GM12878 (cell line): Measurements from ENCODE around the gene CCDC91. TPM values are rescaled to one million over a fixed set of nuclear protein-coding genes. Genes with fewer than 3 reads are reported as not detected.

Source experiments
- ATAC-seq: fragments of 200-7000 bp; cut with Tn5 transposase; 3 replicates; pipeline ENCODE4 v1.9.1; 2020; ENCODE audit warnings: mild to moderate bottlenecking, moderate library complexity
- BruUV-seq: library from RNA; stranded (reverse); fragments of 400-500 nt; replicated peaks from 2 replicates; lab custom pipeline; 2021; lab: Mats Ljungman, UMichigan
- CTCF ChIA-PET: fragments of 300-600 bp; sonication (Branson Sonifier 250); formaldehyde crosslinking; extraction: SDS; loops from one replicate; lab custom pipeline; 2021; ENCODE audit warnings: inconsistent platforms; lab: Yijun Ruan, JAX
- POLR2A ChIA-PET: fragments of 350-600 bp; formaldehyde crosslinking; extraction: SDS; loops from one replicate; lab custom pipeline; 2021; ENCODE audit warnings: inconsistent platforms; lab: Charles Lee
- RAD21 ChIA-PET: fragments of 300-600 bp; sonication (Branson Sonifier 250); formaldehyde crosslinking; loops from one replicate; lab custom pipeline; 2023; ENCODE audit warnings: antibody characterized with exemption; ENCODE audit not compliant: unreplicated experiment; lab: Charles Lee
- SMC1A ChIA-PET: fragments of 300-600 bp; sonication (Branson Sonifier 250); formaldehyde crosslinking; loops from one replicate; lab custom pipeline; 2023; ENCODE audit not compliant: unreplicated experiment, uncharacterized antibody; lab: Charles Lee
- DNase-seq: peaks from one replicate; pipeline ENCODE4 v3.0.0-alpha.2; 2011; ENCODE audit warnings: low read depth, low spot score
- FAIRE-seq: peaks from 3 replicates; lab custom pipeline; 2011; peaks lifted over from hg19 to GRCh38; lab: Jason Lieb, UNC
- H2AFZ ChIP-seq: 2 replicates; pipeline ENCODE4 v1.6.0; 2011; ENCODE audit warnings: low read depth, low read length, control low read depth; ENCODE audit not compliant: control insufficient read depth
- H3K27ac ChIP-seq: 2 replicates; pipeline ENCODE4 v1.5.1; 2011; ENCODE audit warnings: control low read depth; ENCODE audit not compliant: control insufficient read depth, insufficient read depth
- H3K27me3 ChIP-seq, 2 experiments: replicated peaks in 1 of 2; 2 replicates each; pipeline versions ENCODE4 v1.6.0 to v1.6.1; 2011; ENCODE audit warnings: low read length in 1 of 2; ENCODE audit not compliant: control insufficient read depth in 2 of 2, insufficient read depth in 2 of 2
- H3K36me3 ChIP-seq, 2 experiments: 2 replicates each; pipeline ENCODE4 v1.5.1; 2011; ENCODE audit warnings: low read length in 1 of 2; ENCODE audit not compliant: control insufficient read depth in 2 of 2, insufficient read depth in 2 of 2
- H3K4me1 ChIP-seq: 2 replicates; pipeline ENCODE4 v1.6.1; 2011; ENCODE audit warnings: mild to moderate bottlenecking, low read length, moderate library complexity, mixed read lengths; ENCODE audit not compliant: control insufficient read depth, insufficient read depth
- H3K4me2 ChIP-seq: 2 replicates; pipeline ENCODE4 v1.6.0; 2011; ENCODE audit warnings: control low read depth; ENCODE audit not compliant: control insufficient read depth, insufficient read depth
- H3K4me3 ChIP-seq: fragments of 200-600 bp; sonication (generic); 2 replicates; pipeline ENCODE4 v1.5.1; 2016
- H3K79me2 ChIP-seq: 2 replicates; pipeline ENCODE4 v1.6.0; 2011; ENCODE audit warnings: low read length; ENCODE audit not compliant: control insufficient read depth, insufficient read depth
- H3K9ac ChIP-seq: 2 replicates; pipeline ENCODE4 v1.8.0; 2011; ENCODE audit warnings: low read length, control low read depth, mixed read lengths; ENCODE audit not compliant: control insufficient read depth, insufficient read depth
- H3K9me3 ChIP-seq: replicated peaks from 3 replicates; pipeline ENCODE4 v1.5.1; 2011; ENCODE audit warnings: mild to moderate bottlenecking, low read length; ENCODE audit not compliant: control insufficient read depth, insufficient read depth
- H4K20me1 ChIP-seq: 2 replicates; pipeline ENCODE4 v1.6.0; 2011; ENCODE audit not compliant: control insufficient read depth, insufficient read depth
- CBFB ChIP-seq: IDR thresholded peaks from 2 replicates; pipeline ENCODE4 v1.6.1; 2016; ENCODE audit warnings: antibody characterized with exemption, low read depth
- IRF4 ChIP-seq: IDR thresholded peaks from 2 replicates; pipeline ENCODE4 v1.6.1; 2011; ENCODE audit warnings: low read depth, low read length
- JUNB ChIP-seq: IDR thresholded peaks from 2 replicates; pipeline ENCODE4 v1.6.1; 2016; ENCODE audit warnings: antibody characterized with exemption, mild to moderate bottlenecking
- KAT2A ChIP-seq: conservative IDR thresholded peaks from 2 replicates; pipeline ENCODE4 v1.6.1; 2011; ENCODE audit warnings: low read depth, low read length; ENCODE audit not compliant: control insufficient read depth
- MTA2 ChIP-seq: fragments of 450-650 bp; IDR thresholded peaks from 2 replicates; pipeline ENCODE4 v1.6.1; 2016; ENCODE audit warnings: low read depth, mild to moderate bottlenecking, moderate library complexity
- NR2C2 ChIP-seq: IDR thresholded peaks from 2 replicates; pipeline ENCODE4 v1.6.1; 2011; ENCODE audit warnings: borderline replicate concordance, low read depth; ENCODE audit not compliant: control insufficient read depth, insufficient read length
- POLR2AphosphoS2 ChIP-seq: IDR thresholded peaks from 2 replicates; pipeline ENCODE4 v1.6.1; 2011; ENCODE audit warnings: low read depth, mild to moderate bottlenecking, low read length, improper control_type of control experiment, moderate library complexity
- SUPT20H ChIP-seq: IDR thresholded peaks from 2 replicates; pipeline ENCODE4 v1.6.1; 2011; ENCODE audit warnings: low read depth, mild to moderate bottlenecking, low read length, moderate library complexity, borderline replicate concordance; ENCODE audit not compliant: control insufficient read depth
- ZZZ3 ChIP-seq: IDR thresholded peaks from 2 replicates; pipeline ENCODE4 v1.6.1; 2011; ENCODE audit warnings: low read depth; ENCODE audit not compliant: control insufficient read depth, insufficient read length
- WGBS: methylation state at CpG from one replicate; pipeline ENCODE4 v1.1.6; 2016; ENCODE audit warnings: low lambda C conversion rate; ENCODE audit not compliant: insufficient replicate concordance, insufficient coverage; ENCODE audit errors: missing lambda C conversion rate; 5-methylcytosine and 5-hydroxymethylcytosine counted together
- in situ Hi-C: fragments of 300-500 bp; cut with MboI; formaldehyde crosslinking; loops from 9 replicates; pipeline ENCODE4 v1.14.3; 2018; ENCODE audit warnings: mixed read lengths
- intact Hi-C: fragments of 100-400 bp; cut with micrococcal nuclease; formaldehyde crosslinking; loops from one replicate; pipeline ENCODE4 v1.14.2; 2022; ENCODE audit not compliant: unreplicated experiment
- polyA plus RNA-seq, 11 experiments: library from polyadenylated mRNA; depleted of rRNA in 4 of 11; unstranded in 6 of 11; stranded (reverse) in 5 of 11; fragments of >200 nt; fragmentation: Nextera tagmentation in 4 of 11; fragmentation: Illumina TruSeq in 1 of 11; extraction: Ambion mirVana in 4 of 11; extraction: Trizol in 1 of 11; gene quantifications; 1 replicate in 1 of 11; 2 replicates in 10 of 11; pipeline versions ENCODE4 v1.2.1 to v1.2.3, GENCODE V29; 2011 to 2016; ENCODE audit warnings: inconsistent platforms in 2 of 11, missing spikeins in 2 of 11, low read depth in 1 of 11
- total RNA-seq, 4 experiments: library from RNA; depleted of rRNA in 3 of 4; stranded (reverse); fragments of >200 nt in 3 of 4; fragmentation: Illumina TruSeq in 1 of 4; extraction: Trizol in 1 of 4; gene quantifications; 2 replicates each; pipeline versions ENCODE4 v1.2.1 to v1.2.3, GENCODE V29; 2013 to 2021
- TF ChIP-seq, protein P1 (sequence below): fragments of 450-650 bp; IDR thresholded peaks from 2 replicates; pipeline ENCODE4 v1.6.1; 2018; ENCODE audit warnings: mild to moderate bottlenecking, low read depth, moderate library complexity; ENCODE audit not compliant: partially characterized antibody
- TF ChIP-seq, protein P2 (sequence below): IDR thresholded peaks from 2 replicates; pipeline ENCODE4 v1.6.1; 2011; ENCODE audit warnings: low read depth, mild to moderate bottlenecking, low read length, moderate library complexity, borderline replicate concordance; ENCODE audit errors: extremely low read depth
- TF ChIP-seq, protein P3 (sequence below), 3 experiments: IDR thresholded peaks in 2 of 3; conservative IDR thresholded peaks in 1 of 3; 2 replicates each; pipeline ENCODE4 v1.5.1; 2011; ENCODE audit warnings: low read depth in 3 of 3, low read length in 3 of 3, mild to moderate bottlenecking in 3 of 3, control low read depth in 2 of 3, moderate library complexity in 2 of 3, inconsistent platforms in 1 of 3, mixed read lengths in 1 of 3; ENCODE audit not compliant: control insufficient read depth in 2 of 3, insufficient read depth in 1 of 3; ENCODE audit errors: extremely low read depth in 1 of 3
- TF ChIP-seq, protein P4 (sequence below): fragments of 450-650 bp; IDR thresholded peaks from 2 replicates; pipeline ENCODE4 v1.6.1; 2017; ENCODE audit warnings: mild to moderate bottlenecking, moderate library complexity

The CCDC91 gene
- total and polyA plus RNA-seq, 10 of the 15 experiments (the other 5 are each of a cell fraction or from before 2014, with no cell fraction given): 6.1 to 24.9 (median 16.5) TPM

DNA sequence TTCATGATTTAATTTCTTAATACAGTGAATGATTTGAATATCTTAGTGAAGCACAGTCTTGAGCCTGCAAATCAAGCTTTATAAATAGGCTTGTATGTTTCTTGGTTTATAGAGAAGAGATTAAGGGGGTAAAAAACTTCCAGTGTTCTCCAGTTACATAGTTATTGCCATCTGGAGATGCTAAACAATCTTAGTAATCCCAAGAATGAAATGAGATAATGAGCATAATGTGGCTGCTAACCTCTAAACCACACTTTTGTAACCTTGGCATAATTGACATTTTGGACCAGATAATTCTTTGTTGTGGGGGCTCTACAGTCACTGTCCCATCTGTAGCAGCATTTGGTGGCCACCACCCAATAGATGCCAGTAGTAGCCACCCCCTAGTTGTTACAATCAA, 316.8 kb downstream of the CCDC91 start (continued):
- TF ChIP-seq, protein P1, sequence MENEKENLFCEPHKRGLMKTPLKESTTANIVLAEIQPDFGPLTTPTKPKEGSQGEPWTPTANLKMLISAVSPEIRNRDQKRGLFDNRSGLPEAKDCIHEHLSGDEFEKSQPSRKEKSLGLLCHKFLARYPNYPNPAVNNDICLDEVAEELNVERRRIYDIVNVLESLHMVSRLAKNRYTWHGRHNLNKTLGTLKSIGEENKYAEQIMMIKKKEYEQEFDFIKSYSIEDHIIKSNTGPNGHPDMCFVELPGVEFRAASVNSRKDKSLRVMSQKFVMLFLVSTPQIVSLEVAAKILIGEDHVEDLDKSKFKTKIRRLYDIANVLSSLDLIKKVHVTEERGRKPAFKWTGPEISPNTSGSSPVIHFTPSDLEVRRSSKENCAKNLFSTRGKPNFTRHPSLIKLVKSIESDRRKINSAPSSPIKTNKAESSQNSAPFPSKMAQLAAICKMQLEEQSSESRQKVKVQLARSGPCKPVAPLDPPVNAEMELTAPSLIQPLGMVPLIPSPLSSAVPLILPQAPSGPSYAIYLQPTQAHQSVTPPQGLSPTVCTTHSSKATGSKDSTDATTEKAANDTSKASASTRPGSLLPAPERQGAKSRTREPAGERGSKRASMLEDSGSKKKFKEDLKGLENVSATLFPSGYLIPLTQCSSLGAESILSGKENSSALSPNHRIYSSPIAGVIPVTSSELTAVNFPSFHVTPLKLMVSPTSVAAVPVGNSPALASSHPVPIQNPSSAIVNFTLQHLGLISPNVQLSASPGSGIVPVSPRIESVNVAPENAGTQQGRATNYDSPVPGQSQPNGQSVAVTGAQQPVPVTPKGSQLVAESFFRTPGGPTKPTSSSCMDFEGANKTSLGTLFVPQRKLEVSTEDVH: no peak

DNA sequence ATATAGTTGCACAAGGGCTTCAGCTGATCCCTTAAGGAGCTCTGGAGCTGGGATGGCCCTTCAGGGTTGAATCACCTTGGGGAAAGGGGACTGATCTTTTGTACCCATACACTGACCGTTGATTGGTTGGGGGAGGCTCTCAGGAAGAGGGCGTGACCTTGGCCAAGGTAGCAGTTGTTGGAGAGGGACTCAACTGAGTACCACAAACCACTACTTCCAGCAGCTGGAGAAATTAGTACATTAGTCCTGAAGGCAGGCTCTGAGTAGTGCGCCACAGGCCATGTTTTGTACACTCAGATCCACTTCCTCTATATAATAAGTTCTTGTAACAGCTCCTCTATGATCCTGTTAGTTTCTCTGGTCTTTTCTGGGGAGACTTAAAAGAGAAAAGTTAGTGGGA, 317.6 kb downstream of the CCDC91 start:
- intact Hi-C loops (no loop called here), in situ Hi-C loops (no loop called here)
- H3K4me2 ChIP-seq: no peak overlapping the region
- BruUV-seq: no TSS peak
- no peak for ATAC-seq
- H3K9me3 ChIP-seq: no peaks in the 10 kb centered on the region
- no peak overlapping the region for H3K27ac ChIP-seq
- no peak for FAIRE-seq
- no peak for DNase-seq
- ChIA-PET SMC1A (interaction anchor here (1.1 kb wide), 1 partner anchor 9 kb away, joined by 3 read pairs; no protein-coding TSS in a partner anchor), CTCF (interaction anchor here (1.1 kb wide), 1 partner anchor 9 kb away, joined by 3 read pairs; no protein-coding TSS in a partner anchor), POLR2A (no interaction called here), RAD21 (no interaction called here)
- H3K4me3 ChIP-seq: no peak overlapping the region
- H3K79me2 ChIP-seq: no peaks in the 10 kb centered on the region
- H3K4me1 ChIP-seq: no peaks in the 10 kb centered on the region
- no peaks in the 10 kb centered on the region for H3K36me3 ChIP-seq
- H4K20me1 ChIP-seq: no peaks in the 10 kb centered on the region
- H2AFZ ChIP-seq: no peak overlapping the region
- H3K9ac ChIP-seq: no peak overlapping the region
- 95% methylated on average over 3 of the region's 3 CpGs for WGBS
- no peaks in the 10 kb centered on the region for H3K27me3 ChIP-seq
- TF ChIP-seq, protein P2, sequence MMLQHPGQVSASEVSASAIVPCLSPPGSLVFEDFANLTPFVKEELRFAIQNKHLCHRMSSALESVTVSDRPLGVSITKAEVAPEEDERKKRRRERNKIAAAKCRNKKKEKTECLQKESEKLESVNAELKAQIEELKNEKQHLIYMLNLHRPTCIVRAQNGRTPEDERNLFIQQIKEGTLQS: no peak
- no peak for TF ChIP-seq IRF4
- no peak for TF ChIP-seq JUNB
- TF ChIP-seq, protein P3, sequence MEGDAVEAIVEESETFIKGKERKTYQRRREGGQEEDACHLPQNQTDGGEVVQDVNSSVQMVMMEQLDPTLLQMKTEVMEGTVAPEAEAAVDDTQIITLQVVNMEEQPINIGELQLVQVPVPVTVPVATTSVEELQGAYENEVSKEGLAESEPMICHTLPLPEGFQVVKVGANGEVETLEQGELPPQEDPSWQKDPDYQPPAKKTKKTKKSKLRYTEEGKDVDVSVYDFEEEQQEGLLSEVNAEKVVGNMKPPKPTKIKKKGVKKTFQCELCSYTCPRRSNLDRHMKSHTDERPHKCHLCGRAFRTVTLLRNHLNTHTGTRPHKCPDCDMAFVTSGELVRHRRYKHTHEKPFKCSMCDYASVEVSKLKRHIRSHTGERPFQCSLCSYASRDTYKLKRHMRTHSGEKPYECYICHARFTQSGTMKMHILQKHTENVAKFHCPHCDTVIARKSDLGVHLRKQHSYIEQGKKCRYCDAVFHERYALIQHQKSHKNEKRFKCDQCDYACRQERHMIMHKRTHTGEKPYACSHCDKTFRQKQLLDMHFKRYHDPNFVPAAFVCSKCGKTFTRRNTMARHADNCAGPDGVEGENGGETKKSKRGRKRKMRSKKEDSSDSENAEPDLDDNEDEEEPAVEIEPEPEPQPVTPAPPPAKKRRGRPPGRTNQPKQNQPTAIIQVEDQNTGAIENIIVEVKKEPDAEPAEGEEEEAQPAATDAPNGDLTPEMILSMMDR (IDR thresholded peaks at IDR 0.05 in 2 of 3, conservative IDR thresholded peaks at IDR 0.05 in 1 of 3; ENCODE audit: control insufficient read depth in 2 of 3, extremely low read depth in 1 of 3, insufficient read depth in 1 of 3, low read depth in 3 of 3, low read length in 3 of 3): no peak
- no peak for TF ChIP-seq CBFB
- TF ChIP-seq MTA2: no peak
- no peak for TF ChIP-seq POLR2AphosphoS2
- TF ChIP-seq KAT2A: no peak
- no peak for TF ChIP-seq NR2C2
- TF ChIP-seq, protein P4, sequence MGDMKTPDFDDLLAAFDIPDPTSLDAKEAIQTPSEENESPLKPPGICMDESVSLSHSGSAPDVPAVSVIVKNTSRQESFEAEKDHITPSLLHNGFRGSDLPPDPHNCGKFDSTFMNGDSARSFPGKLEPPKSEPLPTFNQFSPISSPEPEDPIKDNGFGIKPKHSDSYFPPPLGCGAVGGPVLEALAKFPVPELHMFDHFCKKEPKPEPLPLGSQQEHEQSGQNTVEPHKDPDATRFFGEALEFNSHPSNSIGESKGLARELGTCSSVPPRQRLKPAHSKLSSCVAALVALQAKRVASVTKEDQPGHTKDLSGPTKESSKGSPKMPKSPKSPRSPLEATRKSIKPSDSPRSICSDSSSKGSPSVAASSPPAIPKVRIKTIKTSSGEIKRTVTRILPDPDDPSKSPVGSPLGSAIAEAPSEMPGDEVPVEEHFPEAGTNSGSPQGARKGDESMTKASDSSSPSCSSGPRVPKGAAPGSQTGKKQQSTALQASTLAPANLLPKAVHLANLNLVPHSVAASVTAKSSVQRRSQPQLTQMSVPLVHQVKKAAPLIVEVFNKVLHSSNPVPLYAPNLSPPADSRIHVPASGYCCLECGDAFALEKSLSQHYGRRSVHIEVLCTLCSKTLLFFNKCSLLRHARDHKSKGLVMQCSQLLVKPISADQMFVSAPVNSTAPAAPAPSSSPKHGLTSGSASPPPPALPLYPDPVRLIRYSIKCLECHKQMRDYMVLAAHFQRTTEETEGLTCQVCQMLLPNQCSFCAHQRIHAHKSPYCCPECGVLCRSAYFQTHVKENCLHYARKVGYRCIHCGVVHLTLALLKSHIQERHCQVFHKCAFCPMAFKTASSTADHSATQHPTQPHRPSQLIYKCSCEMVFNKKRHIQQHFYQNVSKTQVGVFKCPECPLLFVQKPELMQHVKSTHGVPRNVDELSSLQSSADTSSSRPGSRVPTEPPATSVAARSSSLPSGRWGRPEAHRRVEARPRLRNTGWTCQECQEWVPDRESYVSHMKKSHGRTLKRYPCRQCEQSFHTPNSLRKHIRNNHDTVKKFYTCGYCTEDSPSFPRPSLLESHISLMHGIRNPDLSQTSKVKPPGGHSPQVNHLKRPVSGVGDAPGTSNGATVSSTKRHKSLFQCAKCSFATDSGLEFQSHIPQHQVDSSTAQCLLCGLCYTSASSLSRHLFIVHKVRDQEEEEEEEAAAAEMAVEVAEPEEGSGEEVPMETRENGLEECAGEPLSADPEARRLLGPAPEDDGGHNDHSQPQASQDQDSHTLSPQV: no peak
- no peak for TF ChIP-seq SUPT20H
- no peak for TF ChIP-seq ZZZ3
